H1 (cell line): Measurements from ENCODE around the gene TSHZ2. TPM values are rescaled to one million over a fixed set of nuclear protein-coding genes. Genes with fewer than 3 reads are reported as not detected.

ENCODE experiments used
- CREB1 ChIP-seq: IDR thresholded peaks from 2 replicates; pipeline ENCODE4 v1.6.1; 2012; ENCODE audit warnings: inconsistent platforms
- EP300 ChIP-seq, 2 experiments: IDR thresholded peaks; 1 replicate in 1 of 2; 2 replicates in 1 of 2; pipeline ENCODE4 v1.6.1; 2011 to 2012; ENCODE audit warnings: low read depth in 2 of 2, low read length in 2 of 2, mild to moderate bottlenecking in 2 of 2, borderline replicate concordance in 1 of 2, inconsistent platforms in 1 of 2, moderate library complexity in 1 of 2
- GABPA ChIP-seq: IDR thresholded peaks from 2 replicates; pipeline ENCODE4 v1.6.1; 2011; ENCODE audit warnings: mild to moderate bottlenecking, low read length, moderate library complexity, borderline replicate concordance; ENCODE audit not compliant: insufficient read depth
- MAFK ChIP-seq: IDR thresholded peaks from 2 replicates; pipeline ENCODE4 v1.6.1; 2012; ENCODE audit warnings: low read depth, mild to moderate bottlenecking, improper control_type of control experiment, low read length
- SP4 ChIP-seq: IDR thresholded peaks from 2 replicates; pipeline ENCODE4 v1.6.1; 2012; ENCODE audit warnings: low read length, inconsistent platforms
- polyA plus RNA-seq, 7 experiments: library from polyadenylated mRNA; depleted of rRNA in 3 of 7; stranded (reverse) in 5 of 7; unstranded in 2 of 7; fragments of >200 nt in 5 of 7; fragments of 200-250 nt in 2 of 7; gene quantifications; 1 replicate in 5 of 7; 2 replicates in 1 of 7; 4 replicates in 1 of 7; pipeline versions ENCODE4 v1.2.1 to v1.2.3, GENCODE V29; 2011 to 2013; ENCODE audit warnings: missing spikeins in 2 of 7, mixed read lengths in 2 of 7
- total RNA-seq: library from RNA; stranded (reverse); fragmentation: NEBNext Ultra II Directional; extraction: Animal tissue kit (Norgen Biotek cat#: 25700); gene quantifications from 2 replicates; pipeline ENCODE4 v1.2.1, GENCODE V29; 2021
- TF ChIP-seq, protein P1 (sequence below): fragments of 300-600 bp; sonication (generic); IDR thresholded peaks from 2 replicates; pipeline ENCODE4 v1.7.1; 2012; ENCODE audit warnings: low read length, moderate library complexity, mild to moderate bottlenecking, inconsistent platforms; ENCODE audit not compliant: insufficient replicate concordance

TSHZ2 gene
- total and polyA plus RNA-seq, 2 of the 8 experiments (the other 6 are each of a cell fraction or from before 2014, with no cell fraction given) = 0.14 to 0.30 TPM

DNA sequence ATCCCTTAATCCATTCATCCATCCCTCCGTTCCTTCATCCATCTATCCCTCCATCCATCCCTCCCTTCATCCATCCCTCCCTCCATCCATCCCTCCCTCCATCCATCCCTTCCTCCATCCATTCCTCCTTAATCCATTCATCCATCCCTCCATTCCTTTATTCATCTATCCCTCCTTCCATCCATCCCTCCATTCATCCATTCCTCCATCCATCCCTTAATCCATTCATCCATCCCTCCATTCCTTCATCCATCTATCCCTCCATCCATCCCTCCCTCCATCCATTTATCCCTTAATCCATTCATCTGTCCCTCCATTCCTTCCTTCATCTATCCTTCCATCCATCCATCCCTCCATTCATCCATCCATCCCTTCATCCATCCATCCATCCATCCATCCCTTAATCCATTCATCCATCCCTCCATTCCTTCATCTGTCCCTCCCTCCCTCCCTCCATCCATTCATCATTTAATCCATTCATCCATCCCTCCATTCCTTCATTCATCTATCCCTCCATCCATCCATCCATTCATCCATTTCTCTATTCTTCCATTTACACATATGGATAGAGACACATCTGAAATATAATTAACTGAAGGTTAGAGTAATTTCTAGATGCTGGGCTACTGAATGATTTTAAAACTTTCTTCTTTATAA is 100.9 kb downstream of the TSHZ2 start (continued):
- TF ChIP-seq, protein P1, sequence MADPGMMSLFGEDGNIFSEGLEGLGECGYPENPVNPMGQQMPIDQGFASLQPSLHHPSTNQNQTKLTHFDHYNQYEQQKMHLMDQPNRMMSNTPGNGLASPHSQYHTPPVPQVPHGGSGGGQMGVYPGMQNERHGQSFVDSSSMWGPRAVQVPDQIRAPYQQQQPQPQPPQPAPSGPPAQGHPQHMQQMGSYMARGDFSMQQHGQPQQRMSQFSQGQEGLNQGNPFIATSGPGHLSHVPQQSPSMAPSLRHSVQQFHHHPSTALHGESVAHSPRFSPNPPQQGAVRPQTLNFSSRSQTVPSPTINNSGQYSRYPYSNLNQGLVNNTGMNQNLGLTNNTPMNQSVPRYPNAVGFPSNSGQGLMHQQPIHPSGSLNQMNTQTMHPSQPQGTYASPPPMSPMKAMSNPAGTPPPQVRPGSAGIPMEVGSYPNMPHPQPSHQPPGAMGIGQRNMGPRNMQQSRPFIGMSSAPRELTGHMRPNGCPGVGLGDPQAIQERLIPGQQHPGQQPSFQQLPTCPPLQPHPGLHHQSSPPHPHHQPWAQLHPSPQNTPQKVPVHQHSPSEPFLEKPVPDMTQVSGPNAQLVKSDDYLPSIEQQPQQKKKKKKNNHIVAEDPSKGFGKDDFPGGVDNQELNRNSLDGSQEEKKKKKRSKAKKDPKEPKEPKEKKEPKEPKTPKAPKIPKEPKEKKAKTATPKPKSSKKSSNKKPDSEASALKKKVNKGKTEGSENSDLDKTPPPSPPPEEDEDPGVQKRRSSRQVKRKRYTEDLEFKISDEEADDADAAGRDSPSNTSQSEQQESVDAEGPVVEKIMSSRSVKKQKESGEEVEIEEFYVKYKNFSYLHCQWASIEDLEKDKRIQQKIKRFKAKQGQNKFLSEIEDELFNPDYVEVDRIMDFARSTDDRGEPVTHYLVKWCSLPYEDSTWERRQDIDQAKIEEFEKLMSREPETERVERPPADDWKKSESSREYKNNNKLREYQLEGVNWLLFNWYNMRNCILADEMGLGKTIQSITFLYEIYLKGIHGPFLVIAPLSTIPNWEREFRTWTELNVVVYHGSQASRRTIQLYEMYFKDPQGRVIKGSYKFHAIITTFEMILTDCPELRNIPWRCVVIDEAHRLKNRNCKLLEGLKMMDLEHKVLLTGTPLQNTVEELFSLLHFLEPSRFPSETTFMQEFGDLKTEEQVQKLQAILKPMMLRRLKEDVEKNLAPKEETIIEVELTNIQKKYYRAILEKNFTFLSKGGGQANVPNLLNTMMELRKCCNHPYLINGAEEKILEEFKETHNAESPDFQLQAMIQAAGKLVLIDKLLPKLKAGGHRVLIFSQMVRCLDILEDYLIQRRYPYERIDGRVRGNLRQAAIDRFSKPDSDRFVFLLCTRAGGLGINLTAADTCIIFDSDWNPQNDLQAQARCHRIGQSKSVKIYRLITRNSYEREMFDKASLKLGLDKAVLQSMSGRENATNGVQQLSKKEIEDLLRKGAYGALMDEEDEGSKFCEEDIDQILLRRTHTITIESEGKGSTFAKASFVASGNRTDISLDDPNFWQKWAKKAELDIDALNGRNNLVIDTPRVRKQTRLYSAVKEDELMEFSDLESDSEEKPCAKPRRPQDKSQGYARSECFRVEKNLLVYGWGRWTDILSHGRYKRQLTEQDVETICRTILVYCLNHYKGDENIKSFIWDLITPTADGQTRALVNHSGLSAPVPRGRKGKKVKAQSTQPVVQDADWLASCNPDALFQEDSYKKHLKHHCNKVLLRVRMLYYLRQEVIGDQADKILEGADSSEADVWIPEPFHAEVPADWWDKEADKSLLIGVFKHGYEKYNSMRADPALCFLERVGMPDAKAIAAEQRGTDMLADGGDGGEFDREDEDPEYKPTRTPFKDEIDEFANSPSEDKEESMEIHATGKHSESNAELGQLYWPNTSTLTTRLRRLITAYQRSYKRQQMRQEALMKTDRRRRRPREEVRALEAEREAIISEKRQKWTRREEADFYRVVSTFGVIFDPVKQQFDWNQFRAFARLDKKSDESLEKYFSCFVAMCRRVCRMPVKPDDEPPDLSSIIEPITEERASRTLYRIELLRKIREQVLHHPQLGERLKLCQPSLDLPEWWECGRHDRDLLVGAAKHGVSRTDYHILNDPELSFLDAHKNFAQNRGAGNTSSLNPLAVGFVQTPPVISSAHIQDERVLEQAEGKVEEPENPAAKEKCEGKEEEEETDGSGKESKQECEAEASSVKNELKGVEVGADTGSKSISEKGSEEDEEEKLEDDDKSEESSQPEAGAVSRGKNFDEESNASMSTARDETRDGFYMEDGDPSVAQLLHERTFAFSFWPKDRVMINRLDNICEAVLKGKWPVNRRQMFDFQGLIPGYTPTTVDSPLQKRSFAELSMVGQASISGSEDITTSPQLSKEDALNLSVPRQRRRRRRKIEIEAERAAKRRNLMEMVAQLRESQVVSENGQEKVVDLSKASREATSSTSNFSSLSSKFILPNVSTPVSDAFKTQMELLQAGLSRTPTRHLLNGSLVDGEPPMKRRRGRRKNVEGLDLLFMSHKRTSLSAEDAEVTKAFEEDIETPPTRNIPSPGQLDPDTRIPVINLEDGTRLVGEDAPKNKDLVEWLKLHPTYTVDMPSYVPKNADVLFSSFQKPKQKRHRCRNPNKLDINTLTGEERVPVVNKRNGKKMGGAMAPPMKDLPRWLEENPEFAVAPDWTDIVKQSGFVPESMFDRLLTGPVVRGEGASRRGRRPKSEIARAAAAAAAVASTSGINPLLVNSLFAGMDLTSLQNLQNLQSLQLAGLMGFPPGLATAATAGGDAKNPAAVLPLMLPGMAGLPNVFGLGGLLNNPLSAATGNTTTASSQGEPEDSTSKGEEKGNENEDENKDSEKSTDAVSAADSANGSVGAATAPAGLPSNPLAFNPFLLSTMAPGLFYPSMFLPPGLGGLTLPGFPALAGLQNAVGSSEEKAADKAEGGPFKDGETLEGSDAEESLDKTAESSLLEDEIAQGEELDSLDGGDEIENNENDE = no peak
- TF ChIP-seq MAFK (no peak), SP4 (no peak), CREB1 (no peak), GABPA (no peak), EP300 (IDR thresholded peaks at IDR 0.05; ENCODE audit: borderline replicate concordance in 1 of 2, low read depth in 2 of 2, low read length in 2 of 2) (no peak)
